ENCODE data around the gene NT5E.

GRCh38 chr6:85421181-85421580 lies 28.7 kb upstream of the NT5E start:
- no peak for TF ChIP-seq CTCF (conservative IDR thresholded peaks at IDR 0.05; ENCODE audit: low read depth, low read length)
- TF ChIP-seq EZH2 (IDR thresholded peaks at IDR 0.05; ENCODE audit: low read length, unreplicated experiment), result no peak
